H1 (cell line): ENCODE measurements around the gene FAM234A. TPM values are rescaled to one million over a fixed set of nuclear protein-coding genes. Genes with fewer than 3 reads are reported as not detected.

Experiments used
- CTCF ChIA-PET: fragments of 300-600 bp; sonication (Branson Sonifier 250); formaldehyde crosslinking; loops from one replicate; lab custom pipeline; 2021; ENCODE audit not compliant: partially characterized antibody; lab: Charles Lee
- POLR2A ChIA-PET: fragments of 300-600 bp; sonication (Branson Sonifier 250); formaldehyde crosslinking; loops from one replicate; lab custom pipeline; 2021; ENCODE audit warnings: inconsistent platforms; ENCODE audit not compliant: partially characterized antibody; lab: Charles Lee
- DNase-seq, 2 experiments: peaks; one replicate each; pipeline versions ENCODE4 v3.0.0 to v3.0.0-alpha.2; 2010 to 2022; ENCODE audit warnings: low spot score in 2 of 2, low read depth in 1 of 2, mixed read lengths in 1 of 2
- FAIRE-seq: peaks from 2 replicates; lab custom pipeline; 2011; peaks lifted over from hg19 to GRCh38; lab: Jason Lieb, UNC
- H2AFZ ChIP-seq: 2 replicates; pipeline ENCODE4 v1.8.1; 2012; ENCODE audit warnings: low read length, inconsistent platforms
- H2AK5ac ChIP-seq: 2 replicates; pipeline ENCODE4 v1.6.1; 2013; ENCODE audit warnings: low read depth, low read length
- H2BK120ac ChIP-seq: replicated peaks from 2 replicates; pipeline ENCODE3; 2013; ENCODE audit warnings: low read depth, low read length, inconsistent platforms
- H2BK12ac ChIP-seq: 2 replicates; pipeline ENCODE4 v1.6.1; 2013; ENCODE audit warnings: low read depth, low read length
- H2BK15ac ChIP-seq: 2 replicates; pipeline ENCODE4 v1.6.1; 2013; ENCODE audit warnings: low read length
- H2BK20ac ChIP-seq: 2 replicates; pipeline ENCODE4 v1.6.1; 2013; ENCODE audit warnings: low read length
- H2BK5ac ChIP-seq: 2 replicates; pipeline ENCODE4 v1.6.1; 2013; ENCODE audit warnings: low read depth, low read length
- H3K14ac ChIP-seq: 2 replicates; pipeline ENCODE4 v1.6.1; 2013; ENCODE audit warnings: inconsistent platforms; ENCODE audit not compliant: insufficient read length
- H3K18ac ChIP-seq: 2 replicates; pipeline ENCODE4 v1.6.1; 2013; ENCODE audit warnings: low read length; ENCODE audit errors: extremely low read depth
- H3K23ac ChIP-seq: 2 replicates; pipeline ENCODE4 v1.6.1; 2013; ENCODE audit warnings: inconsistent platforms; ENCODE audit not compliant: insufficient read length
- H3K23me2 ChIP-seq: 2 replicates; pipeline ENCODE4 v1.6.1; 2013; ENCODE audit warnings: low read depth, low read length
- H3K27ac ChIP-seq: 2 replicates; pipeline ENCODE4 v1.6.1; 2011; ENCODE audit warnings: low read depth, low read length, inconsistent platforms
- H3K27me3 ChIP-seq, 4 experiments: replicated peaks in 1 of 4; 1 replicate in 1 of 4; 2 replicates in 3 of 4; pipeline versions ENCODE4 v1.6.1 to v1.8.1; 2011 to 2013; ENCODE audit warnings: low read length in 3 of 4, mild to moderate bottlenecking in 3 of 4, inconsistent platforms in 2 of 4, mixed read lengths in 2 of 4, moderate library complexity in 1 of 4; ENCODE audit not compliant: control insufficient read depth in 3 of 4, insufficient read depth in 3 of 4; ENCODE audit errors: extremely low read depth in 1 of 4
- H3K36me3 ChIP-seq, 4 experiments: 2 replicates each; pipeline versions ENCODE4 v1.6.1 to v1.8.1; 2011 to 2013; ENCODE audit warnings: mild to moderate bottlenecking in 4 of 4, low read length in 3 of 4, moderate library complexity in 2 of 4, control low read depth in 1 of 4, inconsistent platforms in 1 of 4; ENCODE audit not compliant: insufficient read depth in 4 of 4, control insufficient read depth in 2 of 4
- H3K4ac ChIP-seq: replicated peaks from 2 replicates; pipeline ENCODE3; 2013; ENCODE audit warnings: low read length, low read depth, mixed read lengths, inconsistent platforms; ENCODE audit not compliant: insufficient read length
- H3K4me1 ChIP-seq, 4 experiments: replicated peaks in 1 of 4; 1 replicate in 1 of 4; 2 replicates in 3 of 4; pipeline versions ENCODE4 v1.6.1 to v1.8.1; 2011 to 2013; ENCODE audit warnings: low read length in 3 of 4, inconsistent platforms in 2 of 4, mixed read lengths in 1 of 4; ENCODE audit not compliant: insufficient read depth in 4 of 4, control insufficient read depth in 3 of 4
- H3K4me2 ChIP-seq, 2 experiments: 2 replicates each; pipeline versions ENCODE4 v1.6.1 to v1.8.1; 2011 to 2013; ENCODE audit warnings: low read depth in 2 of 2, low read length in 2 of 2, control low read depth in 1 of 2, inconsistent platforms in 1 of 2, mild to moderate bottlenecking in 1 of 2; ENCODE audit not compliant: insufficient read depth in 1 of 2
- H3K4me3 ChIP-seq, 4 experiments: fragments of 200-600, 300-600 bp in 1 of 4; sonication (generic), shearing (Covaris generic), sonication (Bioruptor Twin) in 1 of 4; 2 replicates each; pipeline versions ENCODE4 v1.5.1 to v1.8.1; 2011 to 2016; ENCODE audit warnings: low read length in 4 of 4, low read depth in 3 of 4, control low read depth in 2 of 4, inconsistent platforms in 2 of 4, mild to moderate bottlenecking in 2 of 4, mixed read lengths in 1 of 4, moderate library complexity in 1 of 4; ENCODE audit not compliant: insufficient read depth in 2 of 4; ENCODE audit errors: extremely low read depth in 1 of 4
- H3K56ac ChIP-seq: replicated peaks from 2 replicates; pipeline ENCODE3; 2013; ENCODE audit warnings: low read depth, mild to moderate bottlenecking, mixed read lengths, low read length, inconsistent platforms; ENCODE audit not compliant: insufficient read length
- H3K79me1 ChIP-seq: 2 replicates; pipeline ENCODE4 v1.6.1; 2013; ENCODE audit warnings: low read depth, low read length, control low read depth
- H3K79me2 ChIP-seq, 2 experiments: 2 replicates each; pipeline versions ENCODE4 v1.6.1 to v1.8.1; 2012 to 2013; ENCODE audit warnings: low read length in 2 of 2, mild to moderate bottlenecking in 2 of 2, inconsistent platforms in 1 of 2; ENCODE audit not compliant: insufficient read depth in 2 of 2, control insufficient read depth in 1 of 2
- H3K9ac ChIP-seq, 4 experiments: replicated peaks in 1 of 4; 1 replicate in 1 of 4; 2 replicates in 3 of 4; pipeline versions ENCODE4 v1.6.1 to v1.8.1; 2011 to 2013; ENCODE audit warnings: low read depth in 3 of 4, low read length in 3 of 4, control low read depth in 2 of 4, mild to moderate bottlenecking in 2 of 4, moderate library complexity in 2 of 4, inconsistent platforms in 1 of 4; ENCODE audit errors: extremely low read depth in 1 of 4
- H3K9me3 ChIP-seq, 2 experiments: 2 replicates each; pipeline versions ENCODE4 v1.6.1 to v1.8.1; 2012 to 2013; ENCODE audit warnings: mild to moderate bottlenecking in 2 of 2, moderate library complexity in 2 of 2, control low read depth in 1 of 2, inconsistent platforms in 1 of 2, low read depth in 1 of 2, low read length in 1 of 2, mixed read lengths in 1 of 2; ENCODE audit not compliant: insufficient read depth in 2 of 2
- H4K20me1 ChIP-seq, 2 experiments: replicated peaks in 1 of 2; 2 replicates each; pipeline versions ENCODE3 to v1.8.1; 2011 to 2013; ENCODE audit warnings: inconsistent platforms in 2 of 2, low read length in 2 of 2, mild to moderate bottlenecking in 1 of 2; ENCODE audit not compliant: insufficient read depth in 2 of 2, control insufficient read depth in 1 of 2
- H4K5ac ChIP-seq: 2 replicates; pipeline ENCODE4 v1.6.1; 2013; ENCODE audit warnings: low read length, low read depth, mixed read lengths, inconsistent platforms; ENCODE audit not compliant: insufficient read length
- H4K8ac ChIP-seq: 2 replicates; pipeline ENCODE4 v1.8.0; 2013; ENCODE audit warnings: mild to moderate bottlenecking, moderate library complexity, low read length, inconsistent platforms; ENCODE audit not compliant: insufficient read depth; ENCODE audit errors: extremely low read depth
- H4K91ac ChIP-seq: replicated peaks from 2 replicates; pipeline ENCODE3; 2013; ENCODE audit warnings: low read length, mixed read lengths, inconsistent platforms; ENCODE audit not compliant: insufficient read length
- BCL11A ChIP-seq, 2 experiments: IDR thresholded peaks; one replicate each; pipeline ENCODE4 v1.6.1; 2011; ENCODE audit warnings: low read depth in 2 of 2, low read length in 2 of 2, mild to moderate bottlenecking in 2 of 2
- CBX8 ChIP-seq: fragments of 300-800, 300-1000 bp; sonication (generic); IDR thresholded peaks from 2 replicates; pipeline ENCODE4 v1.7.1; 2016; ENCODE audit warnings: low read depth, low read length, borderline replicate concordance
- CHD2 ChIP-seq: IDR thresholded peaks from 2 replicates; pipeline ENCODE4 v1.6.1; 2012; ENCODE audit warnings: low read length, improper control_type of control experiment
- E2F6 ChIP-seq: IDR thresholded peaks from 2 replicates; pipeline ENCODE4 v1.6.1; 2012; ENCODE audit warnings: inconsistent platforms
- EP300 ChIP-seq, 2 experiments: IDR thresholded peaks; 1 replicate in 1 of 2; 2 replicates in 1 of 2; pipeline ENCODE4 v1.6.1; 2011 to 2012; ENCODE audit warnings: low read depth in 2 of 2, low read length in 2 of 2, mild to moderate bottlenecking in 2 of 2, borderline replicate concordance in 1 of 2, inconsistent platforms in 1 of 2, moderate library complexity in 1 of 2
- EZH2 ChIP-seq: fragments of 200-600 bp; sonication (generic); IDR thresholded peaks from 2 replicates; pipeline ENCODE4 v1.7.1; 2012; ENCODE audit warnings: low read depth, mild to moderate bottlenecking, moderate library complexity, low read length, inconsistent platforms; ENCODE audit not compliant: severe bottlenecking
- GABPA ChIP-seq: IDR thresholded peaks from 2 replicates; pipeline ENCODE4 v1.6.1; 2011; ENCODE audit warnings: mild to moderate bottlenecking, low read length, moderate library complexity, borderline replicate concordance; ENCODE audit not compliant: insufficient read depth
- KDM1A ChIP-seq: fragments of 200-600, 300-600 bp; sonication (generic); IDR thresholded peaks from 2 replicates; pipeline ENCODE4 v1.7.1; 2016; ENCODE audit warnings: mild to moderate bottlenecking, low read length, borderline replicate concordance
- KDM5A ChIP-seq: fragments of 200-600 bp; IDR thresholded peaks from 2 replicates; pipeline ENCODE4 v1.7.1; 2012; ENCODE audit warnings: mild to moderate bottlenecking, low read length, inconsistent platforms, mixed read lengths
- TAF1 ChIP-seq: IDR thresholded peaks from 2 replicates; pipeline ENCODE4 v1.6.1; 2011; ENCODE audit warnings: mild to moderate bottlenecking, low read depth, low read length
- ZNF274 ChIP-seq: IDR thresholded peaks from 2 replicates; pipeline ENCODE4 v1.7.0; 2012; ENCODE audit warnings: low read length, borderline replicate concordance; ENCODE audit errors: extremely low read depth
- WGBS, 2 experiments: shearing (Covaris generic) in 1 of 2; methylation state at CpG; one replicate each; pipeline versions ENCODE4 v1.1.6 to v1.1.7; 2013 to 2015; ENCODE audit warnings: low lambda C conversion rate in 2 of 2, mixed read lengths in 2 of 2, inconsistent platforms in 1 of 2, low coverage in 1 of 2, missing lambda C conversion rate in 1 of 2; ENCODE audit not compliant: insufficient replicate concordance in 2 of 2, insufficient coverage in 1 of 2, insufficient read length in 1 of 2; ENCODE audit errors: extremely low coverage in 1 of 2, missing lambda C conversion rate in 1 of 2; 5-methylcytosine and 5-hydroxymethylcytosine counted together
- polyA plus RNA-seq, 7 experiments: library from polyadenylated mRNA; depleted of rRNA in 3 of 7; stranded (reverse) in 5 of 7; unstranded in 2 of 7; fragments of >200 nt in 5 of 7; fragments of 200-250 nt in 2 of 7; gene quantifications; 1 replicate in 5 of 7; 2 replicates in 1 of 7; 4 replicates in 1 of 7; pipeline versions ENCODE4 v1.2.1 to v1.2.3, GENCODE V29; 2011 to 2013; ENCODE audit warnings: missing spikeins in 2 of 7, mixed read lengths in 2 of 7
- total RNA-seq: library from RNA; stranded (reverse); fragmentation: NEBNext Ultra II Directional; extraction: Animal tissue kit (Norgen Biotek cat#: 25700); gene quantifications from 2 replicates; pipeline ENCODE4 v1.2.1, GENCODE V29; 2021

Gene FAM234A
- total and polyA plus RNA-seq, 2 of the 8 experiments (the other 6 are each of a cell fraction or from before 2014, with no cell fraction given), result 80.6 to 104 TPM

GRCh38 chr16:270381-271255 lies 36.0 kb downstream of the FAM234A start:
- 94% methylated on average over 29 of the region's 34 CpGs; no CpG with 5 or more reads in 1 of the 2 experiments for WGBS, 2 experiments
- TF ChIP-seq CBX8, result no peak
- TF ChIP-seq EP300 (IDR thresholded peaks at IDR 0.05; ENCODE audit: borderline replicate concordance in 1 of 2, low read depth in 2 of 2, low read length in 2 of 2), result no peak
- no peak for TF ChIP-seq TAF1
- no peak for TF ChIP-seq CHD2
- no peak for TF ChIP-seq GABPA
- TF ChIP-seq KDM1A, result no peak
- no peak for TF ChIP-seq KDM5A
- no peak for TF ChIP-seq EZH2
- no peak for TF ChIP-seq ZNF274
- no peak for TF ChIP-seq E2F6
- no peak for TF ChIP-seq BCL11A (IDR thresholded peaks at IDR 0.05; ENCODE audit: low read depth in 2 of 2, low read length in 2 of 2)

More at GRCh38 chr16:270381-271255, 36.0 kb downstream of the FAM234A start:
- H3K4me3 ChIP-seq, result no peak overlapping the region
- no peak overlapping the region for H3K18ac ChIP-seq
- H3K36me3 ChIP-seq, result no peaks in the 10 kb centered on the region
- no peak overlapping the region for H3K4ac ChIP-seq
- no peaks in the 10 kb centered on the region for H3K79me1 ChIP-seq
- ChIA-PET POLR2A (interaction anchor here (0.8 to 2.5 kb wide), 4 partner anchors 8 to 16 kb away, joined by 3 to 6 read pairs (median 4); partner anchors contain the start of gene ARHGDIG), CTCF (interaction anchor here (1.1 to 2.0 kb wide), 5 partner anchors 9 to 92 kb away, joined by 3 to 10 read pairs (median 5); partner anchors contain the start of gene ARHGDIG)
- no peak overlapping the region for H4K5ac ChIP-seq
- no peak overlapping the region for H2BK120ac ChIP-seq
- no peak overlapping the region for H3K56ac ChIP-seq
- H4K8ac ChIP-seq, result no peak overlapping the region
- H3K27me3 ChIP-seq, result peaks cover 6 to 16% (median 13%) of the 10 kb centered on the region in 4 experiments; a peak in 6 of 7 replicates
- H2BK5ac ChIP-seq, result no peak overlapping the region
- H2BK12ac ChIP-seq, result no peak overlapping the region
- no peak overlapping the region for H3K4me2 ChIP-seq
- no peak overlapping the region for H3K23ac ChIP-seq
- DNase-seq (no peak), FAIRE-seq (no peak)
- H3K9ac ChIP-seq, result no peak overlapping the region
- no peak overlapping the region for H3K27ac ChIP-seq
- H4K20me1 ChIP-seq, result peaks cover 0 to 9% of the 10 kb centered on the region in 2 experiments
- no peaks in the 10 kb centered on the region for H3K9me3 ChIP-seq
- H3K4me1 ChIP-seq, result peaks cover 0 to 6% (median 4%) of the 10 kb centered on the region in 4 experiments; a peak in 3 of 7 replicates
- H2BK20ac ChIP-seq, result no peak overlapping the region
- H2AK5ac ChIP-seq, result no peak overlapping the region
- peaks cover 8% of the 10 kb centered on the region for H3K23me2 ChIP-seq
- no peak overlapping the region for H4K91ac ChIP-seq
- no peaks in the 10 kb centered on the region for H3K79me2 ChIP-seq
- H2BK15ac ChIP-seq, result no peak overlapping the region
- no peak overlapping the region for H2AFZ ChIP-seq
- H3K14ac ChIP-seq, result no peak overlapping the region
